IMR-90 (cell line): Measurements from ENCODE around the gene ILF2. TPM values are rescaled to one million over a fixed set of nuclear protein-coding genes. Genes with fewer than 3 reads are reported as not detected.

ENCODE experiments used
- ATAC-seq: fragments of 200-7000 bp; cut with Tn5 transposase; 2 replicates; pipeline ENCODE4 v1.9.1; 2020; ENCODE audit warnings: low read depth, mild to moderate bottlenecking, moderate library complexity
- BruUV-seq: library from RNA; stranded (reverse); fragments of 400-500 nt; replicated peaks from 2 replicates; lab custom pipeline; 2021; lab: Mats Ljungman, UMichigan
- CTCF ChIA-PET: fragments of 300-600 bp; formaldehyde crosslinking; extraction: SDS; loops from one replicate; lab custom pipeline; 2021; ENCODE audit warnings: antibody characterized with exemption; lab: Yijun Ruan, JAX
- POLR2A ChIA-PET: fragments of 300-600 bp; sonication (Branson Sonifier 250); formaldehyde crosslinking; loops from one replicate; lab custom pipeline; 2022; ENCODE audit warnings: antibody characterized with exemption; ENCODE audit not compliant: unreplicated experiment; lab: Charles Lee
- DNase-seq: peaks from one replicate; pipeline ENCODE4 v3.0.0; 2013
- H2AFZ ChIP-seq: replicated peaks from 2 replicates; pipeline ENCODE3; 2013; ENCODE audit warnings: low read length, mild to moderate bottlenecking; ENCODE audit not compliant: poor library complexity
- H2AK5ac ChIP-seq: 2 replicates; pipeline ENCODE4 v1.6.1; 2013; ENCODE audit warnings: low read depth, low read length, inconsistent platforms
- H2AK9ac ChIP-seq: replicated peaks from 2 replicates; pipeline ENCODE3; 2013; ENCODE audit warnings: mild to moderate bottlenecking, low read depth, low read length, moderate library complexity; ENCODE audit not compliant: poor library complexity
- H2BK120ac ChIP-seq: 2 replicates; pipeline ENCODE4 v1.6.1; 2013; ENCODE audit warnings: low read depth, low read length, inconsistent platforms
- H2BK15ac ChIP-seq: 3 replicates; pipeline ENCODE4 v1.6.1; 2013; ENCODE audit warnings: low read depth, low read length, inconsistent platforms
- H2BK20ac ChIP-seq: 2 replicates; pipeline ENCODE4 v1.6.1; 2013; ENCODE audit warnings: low read depth, mild to moderate bottlenecking, inconsistent platforms, low read length, moderate library complexity
- H2BK5ac ChIP-seq: 2 replicates; pipeline ENCODE4 v1.6.1; 2013; ENCODE audit warnings: mild to moderate bottlenecking, low read depth, low read length, inconsistent platforms; ENCODE audit not compliant: poor library complexity, severe bottlenecking
- H3K14ac ChIP-seq: replicated peaks from 2 replicates; pipeline ENCODE4 v1.6.1; 2013; ENCODE audit warnings: low read depth, low read length, inconsistent platforms
- H3K18ac ChIP-seq: 2 replicates; pipeline ENCODE4 v1.6.1; 2013; ENCODE audit warnings: low read depth, low read length, control low read depth
- H3K23ac ChIP-seq: 2 replicates; pipeline ENCODE4 v1.6.1; 2013; ENCODE audit warnings: low read depth, low read length, inconsistent platforms
- H3K27ac ChIP-seq: 2 replicates; pipeline ENCODE4 v1.5.1; 2013; ENCODE audit warnings: mild to moderate bottlenecking, control low read depth, low read length; ENCODE audit not compliant: insufficient read depth
- H3K27me3 ChIP-seq: 2 replicates; pipeline ENCODE4 v1.6.1; 2013; ENCODE audit warnings: low read length; ENCODE audit not compliant: control insufficient read depth, insufficient read depth
- H3K36me3 ChIP-seq: 2 replicates; pipeline ENCODE4 v1.6.1; 2013; ENCODE audit warnings: low read length, mixed read lengths; ENCODE audit not compliant: control insufficient read depth, insufficient read depth
- H3K4ac ChIP-seq: 2 replicates; pipeline ENCODE4 v1.6.1; 2013; ENCODE audit warnings: low read depth, low read length, inconsistent platforms
- H3K4me1 ChIP-seq: 2 replicates; pipeline ENCODE4 v1.6.1; 2013; ENCODE audit warnings: low read length, mixed read lengths; ENCODE audit not compliant: control insufficient read depth, insufficient read depth
- H3K4me2 ChIP-seq: 2 replicates; pipeline ENCODE4 v1.6.1; 2013; ENCODE audit warnings: low read depth, mild to moderate bottlenecking, control low read depth, low read length, moderate library complexity
- H3K4me3 ChIP-seq: 2 replicates; pipeline ENCODE4 v1.5.1; 2013; ENCODE audit warnings: low read depth, mild to moderate bottlenecking, control low read depth, low read length, moderate library complexity; ENCODE audit not compliant: insufficient read depth
- H3K56ac ChIP-seq: 2 replicates; pipeline ENCODE4 v1.6.1; 2013; ENCODE audit warnings: low read length, inconsistent platforms; ENCODE audit not compliant: insufficient read depth; ENCODE audit errors: extremely low read depth
- H3K79me1 ChIP-seq, 2 experiments: 2 replicates each; pipeline ENCODE4 v1.6.1; 2013; ENCODE audit warnings: low read length in 2 of 2, inconsistent platforms in 1 of 2, low read depth in 1 of 2
- H3K9ac ChIP-seq: 2 replicates; pipeline ENCODE4 v1.6.1; 2013; ENCODE audit warnings: low read depth, low read length, control low read depth
- H3K9me1 ChIP-seq: 2 replicates; pipeline ENCODE4 v1.6.1; 2013; ENCODE audit warnings: low read length, inconsistent platforms; ENCODE audit not compliant: insufficient read depth
- H3K9me3 ChIP-seq: 2 replicates; pipeline ENCODE4 v1.6.1; 2013; ENCODE audit warnings: low read length; ENCODE audit not compliant: control insufficient read depth, insufficient read depth
- H4K20me1 ChIP-seq: 2 replicates; pipeline ENCODE4 v1.6.1; 2013; ENCODE audit warnings: low read length, inconsistent platforms; ENCODE audit not compliant: insufficient read depth
- H4K5ac ChIP-seq: 2 replicates; pipeline ENCODE4 v1.6.1; 2013; ENCODE audit warnings: mild to moderate bottlenecking, low read depth, low read length, control low read depth
- H4K8ac ChIP-seq, 2 experiments: 2 replicates each; pipeline ENCODE4 v1.6.1; 2013; ENCODE audit warnings: low read depth in 2 of 2, low read length in 2 of 2, control low read depth in 1 of 2, inconsistent platforms in 1 of 2
- H4K91ac ChIP-seq: 2 replicates; pipeline ENCODE4 v1.6.1; 2013; ENCODE audit warnings: low read depth, low read length, inconsistent platforms; ENCODE audit not compliant: insufficient read depth
- NFE2L2 ChIP-seq: fragments of 150-350 bp; IDR thresholded peaks from 2 replicates; pipeline ENCODE4 v1.6.1; 2016; ENCODE audit warnings: low read depth, mild to moderate bottlenecking, low read length
- RFX5 ChIP-seq: IDR thresholded peaks from 2 replicates; pipeline ENCODE4 v1.8.0; 2012; ENCODE audit warnings: low read depth, mild to moderate bottlenecking, low read length, moderate library complexity
- WGBS, 2 experiments: methylation state at CpG; one replicate each; pipeline versions ENCODE4 v1.1.5 to v1.1.7; 2013; ENCODE audit warnings: missing lambda C conversion rate in 2 of 2; ENCODE audit not compliant: insufficient read length in 1 of 2; ENCODE audit errors: extremely low coverage in 2 of 2; 5-methylcytosine and 5-hydroxymethylcytosine counted together
- dilution Hi-C: fragments of 300-500 bp; cut with HindIII; formaldehyde crosslinking; loops from one replicate; pipeline ENCODE4 v1.14.3; 2018; ENCODE audit warnings: low sequenced_read_pairs; ENCODE audit not compliant: unreplicated experiment
- in situ Hi-C: fragments of 300-500 bp; cut with MboI; formaldehyde crosslinking; loops from 3 replicates; pipeline ENCODE4 v1.14.3; 2019; ENCODE audit warnings: low sequenced_read_pairs, inconsistent platforms, mixed read lengths
- intact Hi-C: fragments of 100-400 bp; cut with micrococcal nuclease; formaldehyde crosslinking; loops from 2 replicates; pipeline ENCODE4 v1.10.0; 2022
- polyA plus RNA-seq, 3 experiments: library from polyadenylated mRNA; depleted of rRNA; stranded (reverse); fragments of >200 nt; gene quantifications; 2 replicates each; pipeline ENCODE4 v1.2.3, GENCODE V29; 2012; ENCODE audit warnings: low replicate concordance in 1 of 3
- total RNA-seq: library from RNA; depleted of rRNA; stranded (reverse); fragments of >200 nt; gene quantifications from 2 replicates; pipeline ENCODE4 v1.2.3, GENCODE V29; 2012
- TF ChIP-seq, protein P1 (sequence below): fragments of 150-350 bp; IDR thresholded peaks from 2 replicates; pipeline ENCODE4 v1.6.1; 2016; ENCODE audit warnings: low read depth, mild to moderate bottlenecking, low read length, moderate library complexity, borderline replicate concordance

ILF2 gene
- total and polyA plus RNA-seq, 2 of the 4 experiments (the other 2 are of a cell fraction): 273 to 504 TPM

DNA sequence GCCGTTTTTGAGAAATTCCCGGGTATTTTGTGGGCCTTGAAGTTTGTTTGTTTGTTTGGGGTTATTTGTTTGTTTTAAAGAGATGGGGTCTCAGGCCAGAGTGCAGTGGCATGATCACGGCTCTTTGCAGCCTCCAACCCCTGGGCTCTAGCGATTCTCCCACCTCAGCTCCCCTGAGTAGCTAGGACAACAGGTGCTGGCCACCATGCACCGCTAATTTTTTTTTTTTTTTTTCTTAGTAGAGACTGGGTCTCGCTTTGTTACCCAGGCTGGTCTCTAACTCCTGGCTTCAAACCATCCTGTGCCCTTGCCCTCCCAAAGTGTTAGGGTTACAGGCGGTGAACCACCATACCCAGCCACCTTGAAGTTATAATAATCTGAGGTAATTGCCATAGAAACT lies 34.9 kb downstream of the ILF2 start:
- H3K36me3 ChIP-seq: peaks cover 37% of the 10 kb centered on the region
- H2AK5ac ChIP-seq: no peak overlapping the region
- H3K9me3 ChIP-seq: no peaks in the 10 kb centered on the region
- no TSS peak for BruUV-seq
- ChIA-PET POLR2A (no interaction called here), CTCF (no interaction called here)
- no CpG with 5 or more reads among the region's 7 CpGs for WGBS, 2 experiments
- no peak overlapping the region for H2BK120ac ChIP-seq
- no peak overlapping the region for H2AFZ ChIP-seq
- no peak overlapping the region for H3K14ac ChIP-seq
- intact Hi-C loops: loop anchor here (2.0 kb wide), 1 partner anchor 63 kb away; no protein-coding TSS in a partner anchor
- H4K8ac ChIP-seq: no peak overlapping the region
- peaks cover 31% of the 10 kb centered on the region for H4K20me1 ChIP-seq
- H4K5ac ChIP-seq: no peak overlapping the region
- no peak overlapping the region for H2BK20ac ChIP-seq
- no peak for TF ChIP-seq NFE2L2
- TF ChIP-seq RFX5: no peak
- TF ChIP-seq, protein P1, sequence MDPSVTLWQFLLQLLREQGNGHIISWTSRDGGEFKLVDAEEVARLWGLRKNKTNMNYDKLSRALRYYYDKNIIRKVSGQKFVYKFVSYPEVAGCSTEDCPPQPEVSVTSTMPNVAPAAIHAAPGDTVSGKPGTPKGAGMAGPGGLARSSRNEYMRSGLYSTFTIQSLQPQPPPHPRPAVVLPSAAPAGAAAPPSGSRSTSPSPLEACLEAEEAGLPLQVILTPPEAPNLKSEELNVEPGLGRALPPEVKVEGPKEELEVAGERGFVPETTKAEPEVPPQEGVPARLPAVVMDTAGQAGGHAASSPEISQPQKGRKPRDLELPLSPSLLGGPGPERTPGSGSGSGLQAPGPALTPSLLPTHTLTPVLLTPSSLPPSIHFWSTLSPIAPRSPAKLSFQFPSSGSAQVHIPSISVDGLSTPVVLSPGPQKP: no peak
- H2BK15ac ChIP-seq: no peak overlapping the region
- H3K79me1 ChIP-seq: peaks cover 41 to 57% of the 10 kb centered on the region in 2 experiments
- DNase-seq (no peak), ATAC-seq (no peak)
- H2AK9ac ChIP-seq: no peak overlapping the region
- H3K9ac ChIP-seq: no peak overlapping the region
- H3K4me3 ChIP-seq: no peak overlapping the region
- in situ Hi-C loops: no loop called here
- no peak overlapping the region; the same call in 1 of the 2 replicates for H3K4me2 ChIP-seq
- H3K27me3 ChIP-seq: no peaks in the 10 kb centered on the region
- H3K4me1 ChIP-seq: peaks cover 3% of the 10 kb centered on the region
- H4K91ac ChIP-seq: no peak overlapping the region
- dilution Hi-C loops: no loop called here
- H3K56ac ChIP-seq: no peak overlapping the region
- no peak overlapping the region for H3K18ac ChIP-seq
- no peak overlapping the region for H3K4ac ChIP-seq
- H3K23ac ChIP-seq: no peak overlapping the region
- H3K27ac ChIP-seq: no peak overlapping the region
- 0 out of 2 replicates have a peak, but pooled peaks cover 8% of the 10 kb centered on the region for H3K9me1 ChIP-seq
- H2BK5ac ChIP-seq: no peak overlapping the region
